Measurements from ENCODE around the gene TRPV3. TPM values are rescaled to one million over a fixed set of nuclear protein-coding genes. Genes with fewer than 3 reads are reported as not detected.
"Not testable (repeated sequence)": the region's sequence is repeated elsewhere in the genome, so short reads cannot be mapped to it uniquely, and the experiment has no call there.

TRPV3 gene
- total RNA-seq, 2 donors from 2014 or later: 1.2 to 2.1 TPM

GRCh38 chr17:3576970-3577369 lies 19.4 kb upstream of the TRPV3 start:
- ATAC-seq: no peak
- no peak for DNase-seq
- intact Hi-C loops (cut with DNase I): no loop called here

GRCh38 chr17:3575511-3575910 lies 17.9 kb upstream of the TRPV3 start:
- ATAC-seq: no peak
- intact Hi-C loops (cut with DNase I): no loop called here
- DNase-seq: no peak

- intact Hi-C loops (cut with DNase I): no loop called here
- DNase-seq (no peak), ATAC-seq (no peak)
These were observed 16.6 kb upstream of the TRPV3 start for GRCh38 chr17:3574231-3574630.

GRCh38 chr17:3573246-3574100 lies 15.9 kb upstream of the TRPV3 start:
- intact Hi-C loops (cut with DNase I): no loop called here
- DNase-seq: no peak
- no peak for ATAC-seq

- ATAC-seq: no peak
- intact Hi-C loops (cut with DNase I): no loop called here
- no peak for DNase-seq
These were observed 14.6 kb upstream of the TRPV3 start for GRCh38 chr17:3572231-3572630.

- DNase-seq: no peak
- no peak for ATAC-seq
- intact Hi-C loops (cut with DNase I): no loop called here
These were observed 13.7 kb upstream of the TRPV3 start for GRCh38 chr17:3571043-3571900.

- DNase-seq (no peak), ATAC-seq (no peak)
- intact Hi-C loops (cut with DNase I): no loop called here
These were observed 12.0 kb upstream of the TRPV3 start for GRCh38 chr17:3569534-3570137.

- intact Hi-C loops (cut with DNase I): no loop called here
- DNase-seq: no peak
- no peak for ATAC-seq
These were observed 8.9 kb upstream of the TRPV3 start for GRCh38 chr17:3566551-3566950.

- no peak for DNase-seq
- no peak for ATAC-seq
- intact Hi-C loops (cut with DNase I): no loop called here
These were observed 7.5 kb upstream of the TRPV3 start for GRCh38 chr17:3565143-3565542.

GRCh38 chr17:3564241-3564640 lies 6.6 kb upstream of the TRPV3 start:
- not testable (repeated sequence) for ATAC-seq

GRCh38 chr17:3559270-3559645 lies 1.6 kb upstream of the TRPV3 start:
- intact Hi-C loops (cut with DNase I): no loop called here
- DNase-seq: no peak
- no peak for ATAC-seq

More at GRCh38 chr17:3564241-3564640, 6.6 kb upstream of the TRPV3 start:
- DNase-seq; intact Hi-C loops (cut with DNase I): not testable (repeated sequence)

GRCh38 chr17:3558603-3559269 lies 1.1 kb upstream of the TRPV3 start:
- DNase-seq (no peak), ATAC-seq (no peak)
- intact Hi-C loops (cut with DNase I): no loop called here

GRCh38 chr17:3556916-3557767 lies 470 bp downstream of the TRPV3 start:
- DNase-seq: no peak
- intact Hi-C loops (cut with DNase I): no loop called here
- ATAC-seq: no peak

- intact Hi-C loops (cut with DNase I): no loop called here
- ATAC-seq (no peak), DNase-seq (no peak)
These were observed 1.2 kb downstream of the TRPV3 start for GRCh38 chr17:3556239-3556915.

GRCh38 chr17:3555189-3555796 lies 2.3 kb downstream of the TRPV3 start:
- DNase-seq (no peak), ATAC-seq (no peak)
- intact Hi-C loops (cut with DNase I): no loop called here

GRCh38 chr17:3554440-3554839 lies 3.2 kb downstream of the TRPV3 start:
- intact Hi-C loops (cut with DNase I): no loop called here
- DNase-seq: no peak
- ATAC-seq: no peak
